Endothelial cell of umbilical vein (primary cell): ENCODE data around the gene GPLD1. TPM values are rescaled to one million over a fixed set of nuclear protein-coding genes. Genes with fewer than 3 reads are reported as not detected.

Experiments
- BruUV-seq: library from RNA; stranded (reverse); fragments of 400-500 nt; replicated peaks from 2 replicates; lab custom pipeline; 2021; lab: Mats Ljungman, UMichigan
- CTCF ChIA-PET: fragments of 300-600, 350-600 bp; sonication (Branson Sonifier 250); formaldehyde crosslinking; loops from one replicate; lab custom pipeline; 2021; ENCODE audit warnings: antibody characterized with exemption, inconsistent platforms; lab: Charles Lee
- POLR2A ChIA-PET: fragments of 300-600, 350-600 bp; sonication (Branson Sonifier 250); formaldehyde crosslinking; loops from one replicate; lab custom pipeline; 2021; ENCODE audit warnings: antibody characterized with exemption, inconsistent platforms; lab: Charles Lee
- DNase-seq: peaks from one replicate; pipeline ENCODE4 v3.0.0-alpha.2; 2011; ENCODE audit warnings: low read depth, low spot score
- FAIRE-seq: peaks from 2 replicates; lab custom pipeline; 2011; peaks lifted over from hg19 to GRCh38; lab: Jason Lieb, UNC
- H2AFZ ChIP-seq: 2 replicates; pipeline ENCODE4 v1.6.0; 2012; ENCODE audit warnings: low read depth, low read length, control low read depth, inconsistent platforms
- H3K27ac ChIP-seq: 2 replicates; pipeline ENCODE4 v1.5.1; 2011; ENCODE audit warnings: low read depth, mild to moderate bottlenecking, control low read depth, low read length, moderate library complexity; ENCODE audit not compliant: insufficient read depth
- H3K27me3 ChIP-seq, 2 experiments: 2 replicates each; pipeline versions ENCODE4 v1.6.0 to v1.6.1; 2011; ENCODE audit warnings: low read length in 2 of 2, mixed read lengths in 1 of 2; ENCODE audit not compliant: control insufficient read depth in 2 of 2, insufficient read depth in 2 of 2
- H3K36me3 ChIP-seq, 2 experiments: 2 replicates in 1 of 2; 3 replicates in 1 of 2; pipeline ENCODE4 v1.5.1; 2011; ENCODE audit warnings: low read length in 2 of 2, mild to moderate bottlenecking in 1 of 2, moderate library complexity in 1 of 2; ENCODE audit not compliant: control insufficient read depth in 2 of 2, insufficient read depth in 2 of 2; ENCODE audit errors: extremely low read depth in 1 of 2
- H3K4me1 ChIP-seq: 3 replicates; pipeline ENCODE4 v1.5.1; 2011; ENCODE audit warnings: mild to moderate bottlenecking, low read length; ENCODE audit not compliant: control insufficient read depth, insufficient read depth; ENCODE audit errors: extremely low read depth
- H3K4me2 ChIP-seq: 2 replicates; pipeline ENCODE4 v1.6.1; 2011; ENCODE audit warnings: low read length, control low read depth, mixed read lengths; ENCODE audit not compliant: insufficient read depth
- H3K4me3 ChIP-seq, 3 experiments: fragments of 200-600 bp in 1 of 3; sonication (generic), shearing (Covaris generic) in 1 of 3; replicated peaks in 1 of 3; 2 replicates each; pipeline ENCODE4 v1.5.1; 2011 to 2016; ENCODE audit warnings: control low read depth in 3 of 3, low read length in 3 of 3, mild to moderate bottlenecking in 2 of 3, inconsistent platforms in 1 of 3, low read depth in 1 of 3, moderate library complexity in 1 of 3; ENCODE audit not compliant: insufficient read depth in 1 of 3
- H3K79me2 ChIP-seq: 2 replicates; pipeline ENCODE4 v1.6.0; 2012; ENCODE audit warnings: low read length, inconsistent platforms; ENCODE audit not compliant: control insufficient read depth, insufficient read depth
- H3K9ac ChIP-seq: replicated peaks from 2 replicates; pipeline ENCODE3; 2011; ENCODE audit warnings: low read length, control low read depth; ENCODE audit not compliant: insufficient read depth; ENCODE audit errors: extremely low read depth
- H3K9me1 ChIP-seq: replicated peaks from 3 replicates; pipeline ENCODE4 v1.6.0; 2011; ENCODE audit warnings: mild to moderate bottlenecking, low read length; ENCODE audit not compliant: control insufficient read depth, insufficient read depth; ENCODE audit errors: extremely low read depth
- H3K9me3 ChIP-seq: replicated peaks from 2 replicates; pipeline ENCODE4 v1.5.1; 2012; ENCODE audit warnings: low read length, inconsistent platforms; ENCODE audit not compliant: control insufficient read depth, insufficient read depth
- H4K20me1 ChIP-seq: replicated peaks from 2 replicates; pipeline ENCODE3; 2011; ENCODE audit warnings: mild to moderate bottlenecking, low read length; ENCODE audit not compliant: control insufficient read depth, insufficient read depth; ENCODE audit errors: extremely low read depth
- CTCF ChIP-seq, 2 donors: IDR thresholded peaks; 1 replicate in 1 of 2; 2 replicates in 1 of 2; pipeline ENCODE4 v1.5.1; 2011; ENCODE audit warnings: low read length in 2 of 2, mild to moderate bottlenecking in 2 of 2, moderate library complexity in 2 of 2, control low read depth in 1 of 2, inconsistent platforms in 1 of 2, low read depth in 1 of 2; ENCODE audit not compliant: insufficient read depth in 1 of 2; ENCODE audit errors: extremely low read depth in 1 of 2
- EZH2 ChIP-seq: IDR thresholded peaks from 2 replicates; pipeline ENCODE4 v1.6.1; 2012; ENCODE audit warnings: borderline replicate concordance, low read depth, mild to moderate bottlenecking, moderate library complexity, low read length, inconsistent platforms; ENCODE audit not compliant: severe bottlenecking
- FOS ChIP-seq: IDR thresholded peaks from 2 replicates; pipeline ENCODE4 v1.6.1; 2011; ENCODE audit warnings: mild to moderate bottlenecking, low read length, moderate library complexity, borderline replicate concordance; ENCODE audit not compliant: insufficient read depth
- GATA2 ChIP-seq: IDR thresholded peaks from 2 replicates; pipeline ENCODE4 v1.7.0; 2011; ENCODE audit warnings: low read depth, mild to moderate bottlenecking, moderate library complexity, mixed read lengths, low read length; ENCODE audit not compliant: insufficient read length, insufficient read depth
- JUN ChIP-seq: IDR thresholded peaks from 2 replicates; pipeline ENCODE4 v1.6.1; 2011; ENCODE audit warnings: borderline replicate concordance, low read depth; ENCODE audit not compliant: insufficient read length, insufficient read depth
- MAX ChIP-seq: IDR thresholded peaks from 2 replicates; pipeline ENCODE4 v1.6.1; 2011; ENCODE audit not compliant: insufficient read depth, insufficient read length
- MYC ChIP-seq: IDR thresholded peaks from one replicate; pipeline ENCODE4 v1.6.1; 2011; ENCODE audit warnings: mild to moderate bottlenecking, low read depth, low read length
- POLR2A ChIP-seq: IDR thresholded peaks from 2 replicates; pipeline ENCODE4 v1.6.1; 2012; ENCODE audit warnings: low read depth, mild to moderate bottlenecking, control low read depth, low read length
- POLR2AphosphoS5 ChIP-seq: IDR thresholded peaks from 2 replicates; pipeline ENCODE4 v1.6.1; 2012; ENCODE audit warnings: low read depth, mild to moderate bottlenecking, control low read depth, low read length, moderate library complexity; ENCODE audit not compliant: insufficient read depth
- dilution Hi-C: fragments of 300-500 bp; cut with MboI; formaldehyde crosslinking; loops from one replicate; pipeline ENCODE4 v1.15.0; 2019; ENCODE audit warnings: low sequenced_read_pairs; ENCODE audit not compliant: extremely low pct_ligation_motif_present
- intact Hi-C: fragments of 100-400 bp; cut with micrococcal nuclease; formaldehyde crosslinking; loops from one replicate; pipeline ENCODE4 v1.10.0; 2022
- polyA plus RNA-seq, 4 experiments: library from polyadenylated mRNA; depleted of rRNA in 3 of 4; stranded (reverse) in 3 of 4; unstranded in 1 of 4; fragments of >200 nt; gene quantifications; 2 replicates each; pipeline versions ENCODE4 v1.2.1 to v1.2.3, GENCODE V29; 2011 to 2012; ENCODE audit warnings: missing spikeins in 1 of 4
- total RNA-seq: library from RNA; stranded (reverse); gene quantifications from 2 replicates; pipeline ENCODE4 v1.2.3, GENCODE V29; 2021

The GPLD1 gene
- total and polyA plus RNA-seq, 2 donors (not counting 3 experiments of a cell fraction or from before 2014, with no cell fraction given) = 0.03 to 0.53 TPM

- dilution Hi-C loops (no loop called here), intact Hi-C loops (no loop called here)
- BruUV-seq = no TSS peak
- Histone ChIP-seq H3K9ac (no peak overlapping the region), H3K4me3 (no peak overlapping the region), H3K27me3 (no peaks in the 10 kb centered on the region), H3K4me1 (no peaks in the 10 kb centered on the region), H3K79me2 (no peaks in the 10 kb centered on the region), H3K9me1 (no peaks in the 10 kb centered on the region), H3K9me3 (no peaks in the 10 kb centered on the region), H4K20me1 (no peaks in the 10 kb centered on the region), H3K4me2 (no peak overlapping the region), H3K27ac (no peak overlapping the region), H3K36me3 (no peaks in the 10 kb centered on the region), H2AFZ (no peak overlapping the region)
- ChIA-PET POLR2A (no interaction called here), CTCF (no interaction called here)
- no peak for FAIRE-seq
- no peak for TF ChIP-seq MYC
- TF ChIP-seq POLR2AphosphoS5 = no peak
- TF ChIP-seq MAX = no peak
- TF ChIP-seq EZH2 = no peak
- TF ChIP-seq POLR2A = no peak
- no peak for TF ChIP-seq CTCF (IDR thresholded peaks at IDR 0.05; ENCODE audit: extremely low read depth in 1 of 2, insufficient read depth in 1 of 2, low read depth in 1 of 2, low read length in 2 of 2)
- no peak for TF ChIP-seq GATA2
- no peak for TF ChIP-seq FOS
- TF ChIP-seq JUN = no peak
- DNase-seq = no peak
Measured at GRCh38 chr6:24460966-24461365, 28.4 kb downstream of the GPLD1 start.
